SK-MEL-5 (cell line): Measurements from ENCODE around the gene PCED1A. TPM values are rescaled to one million over a fixed set of nuclear protein-coding genes. Genes with fewer than 3 reads are reported as not detected.

Experiments used
- DNase-seq: peaks from one replicate; pipeline ENCODE4 v3.0.0-alpha.2; 2016; ENCODE audit warnings: low read depth, low spot score
- in situ Hi-C: cut with HindIII; loops from 2 replicates; pipeline ENCODE4 v1.10.0; 2016; ENCODE audit warnings: low sequenced_read_pairs, high pct_unique_total_duplicates, low pct_unique_long_range_greater_than_20kb
- total RNA-seq: library from RNA; depleted of rRNA; stranded (reverse); fragments of >200 nt; shearing (Covaris generic); gene quantifications from 2 replicates; pipeline ENCODE4 v1.2.3, GENCODE V29; 2014; rRNA removed

Gene PCED1A
- total RNA-seq, 1 experiment from 2014 or later: 22.6 TPM

- DNase-seq: no peak
- in situ Hi-C loops: no loop called here
Observed at GRCh38 chr20:2798095-2798805, 42.2 kb downstream of the PCED1A start.

DNA sequence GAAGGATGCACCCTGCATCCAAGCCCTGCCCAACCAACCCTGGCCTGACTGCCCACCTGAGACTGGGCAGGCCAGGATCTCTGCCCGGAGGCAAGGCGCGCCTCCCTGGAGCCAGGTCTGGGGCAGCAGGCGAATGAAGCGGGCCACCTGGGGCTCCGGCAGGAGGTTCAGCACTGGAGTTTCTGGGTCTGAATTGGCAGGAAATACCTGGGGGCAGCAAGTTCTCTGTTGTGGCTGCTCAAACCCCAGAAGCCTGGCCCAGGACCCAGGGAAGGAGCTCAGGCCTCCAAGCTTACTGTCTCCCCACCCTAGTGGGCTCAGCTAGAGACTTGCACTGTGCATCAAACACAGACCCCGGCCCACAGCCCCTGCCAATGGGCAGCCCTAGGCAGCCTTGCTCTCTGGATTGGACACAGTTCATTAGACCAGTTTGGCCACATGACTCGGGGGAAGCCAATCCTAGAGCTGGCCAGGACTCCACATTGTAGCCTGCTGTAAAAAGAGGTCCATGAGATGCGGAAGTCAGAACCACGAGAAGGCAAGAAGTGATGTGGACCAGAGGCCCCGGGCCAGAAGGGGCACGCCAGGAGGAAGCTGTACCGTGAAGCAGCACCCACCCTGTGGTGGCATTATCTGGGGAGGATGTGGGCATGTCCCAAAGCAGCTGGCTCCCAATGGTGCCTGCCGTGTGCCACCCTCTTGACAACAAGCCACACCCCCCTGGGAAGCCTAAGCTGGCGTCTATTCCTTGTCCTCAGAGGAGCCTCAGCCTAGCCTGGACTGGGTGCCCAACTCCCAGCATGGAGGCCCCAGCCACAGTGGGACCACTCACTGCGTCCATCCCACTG is 43.1 kb downstream of the PCED1A start:
- in situ Hi-C loops: no loop called here

GRCh38 chr20:2796011-2796660 is 44.3 kb downstream of the PCED1A start:
- no peak for DNase-seq
- in situ Hi-C loops: no loop called here

More for the DNA sequence above, 43.1 kb downstream of the PCED1A start:
- no peak for DNase-seq

DNA sequence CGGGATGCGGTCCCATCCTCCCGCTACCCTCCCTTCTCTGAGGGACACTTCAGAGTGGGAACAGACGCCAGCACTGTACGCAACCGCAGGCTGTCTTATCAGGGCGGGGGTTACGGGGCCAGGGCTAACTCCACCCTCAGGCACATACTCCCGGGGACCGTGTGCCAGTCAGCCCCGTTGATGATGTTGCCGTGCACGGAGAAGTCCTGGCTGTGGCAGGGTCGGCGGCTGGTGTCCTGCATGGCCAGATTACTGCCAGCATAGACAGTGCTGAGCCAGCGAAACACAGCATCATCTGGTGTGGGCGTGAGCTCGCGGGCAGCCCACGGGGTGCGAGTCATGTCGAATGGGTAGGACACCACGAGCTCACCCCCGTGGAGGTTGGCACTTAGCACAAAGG is 45.0 kb downstream of the PCED1A start:
- in situ Hi-C loops: no loop called here

GRCh38 chr20:2794866-2795447 is 45.5 kb downstream of the PCED1A start:
- in situ Hi-C loops: no loop called here

More for the DNA sequence above, 45.0 kb downstream of the PCED1A start:
- DNase-seq: no peak

DNA sequence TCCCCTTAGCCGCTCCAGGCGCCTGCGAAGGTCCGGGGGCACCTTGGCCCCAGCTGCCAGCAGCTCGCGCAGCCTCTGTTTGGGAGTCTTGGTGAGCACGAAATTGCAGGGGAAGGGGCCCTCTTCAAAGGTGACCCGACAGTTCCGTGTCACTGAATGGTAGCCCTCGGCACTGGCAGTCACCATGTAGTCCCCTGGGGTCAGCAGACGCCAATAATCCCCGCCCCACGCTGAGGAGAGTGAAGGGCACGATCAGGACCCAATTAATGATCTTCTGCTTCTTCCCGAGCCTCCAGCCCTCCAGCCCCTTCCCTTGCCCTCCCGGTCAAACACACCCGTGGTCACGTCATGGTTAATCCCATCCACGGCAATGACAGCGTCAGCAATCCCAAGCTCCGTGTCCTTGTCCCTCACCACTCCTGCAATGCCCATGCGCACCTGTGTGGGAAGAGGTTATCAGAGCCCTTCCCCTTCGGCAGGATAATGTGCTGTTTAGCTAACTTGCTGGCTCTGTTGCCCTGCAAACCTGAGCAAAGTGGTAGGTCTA is 46.2 kb downstream of the PCED1A start:
- in situ Hi-C loops: no loop called here
- no peak for DNase-seq

More at GRCh38 chr20:2794866-2795447, 45.5 kb downstream of the PCED1A start:
- no peak for DNase-seq

GRCh38 chr20:2793471-2793870 is 47.0 kb downstream of the PCED1A start:
- in situ Hi-C loops: no loop called here
- DNase-seq: no peak

Other genes with a start within 250 kb of the PCED1A start
- gene NOP56, start 188.0 kb downstream of the PCED1A start, total RNA-seq: 350 and 393 TPM in 2 replicates
- gene IDH3B, start 176.4 kb downstream of the PCED1A start, total RNA-seq: 224 and 240 TPM in 2 replicates
- 0.50 and 2.0 TPM in 2 replicates for gene EBF4, start 147.9 kb downstream of the PCED1A start, total RNA-seq
- gene CPXM1, start 40.0 kb downstream of the PCED1A start, total RNA-seq: 0.48 and 0.98 TPM in 2 replicates
- gene C20orf141, start 25.7 kb downstream of the PCED1A start, total RNA-seq: 0.88 TPM in 1 of 2 replicates, not detected in the other
- not detected in 2 replicates for gene TMEM239, start 24.3 kb downstream of the PCED1A start, total RNA-seq
- 39.0 and 39.7 TPM in 2 replicates for gene VPS16, start 90 bp upstream of the PCED1A start, total RNA-seq
- gene PTPRA, start 32.8 kb upstream of the PCED1A start, total RNA-seq: 35.2 and 45.5 TPM in 2 replicates
- gene GNRH2, start 203.0 kb upstream of the PCED1A start, total RNA-seq: not detected in 2 replicates
- gene MRPS26, start 205.4 kb upstream of the PCED1A start, total RNA-seq: 68.2 and 82.3 TPM in 2 replicates
- gene OXT, start 231.0 kb upstream of the PCED1A start, total RNA-seq: not detected in 2 replicates
- not detected in 2 replicates for gene AVP, start 244.1 kb upstream of the PCED1A start, total RNA-seq